Endothelial cell of umbilical vein (primary cell): Measurements from ENCODE around the gene MATK. TPM values are rescaled to one million over a fixed set of nuclear protein-coding genes. Genes with fewer than 3 reads are reported as not detected.

Source experiments
- BruUV-seq: library from RNA; stranded (reverse); fragments of 400-500 nt; replicated peaks from 2 replicates; lab custom pipeline; 2021; lab: Mats Ljungman, UMichigan
- CTCF ChIA-PET: fragments of 300-600, 350-600 bp; sonication (Branson Sonifier 250); formaldehyde crosslinking; loops from one replicate; lab custom pipeline; 2021; ENCODE audit warnings: antibody characterized with exemption, inconsistent platforms; lab: Charles Lee
- POLR2A ChIA-PET: fragments of 300-600, 350-600 bp; sonication (Branson Sonifier 250); formaldehyde crosslinking; loops from one replicate; lab custom pipeline; 2021; ENCODE audit warnings: antibody characterized with exemption, inconsistent platforms; lab: Charles Lee
- DNase-seq: peaks from one replicate; pipeline ENCODE4 v3.0.0-alpha.2; 2011; ENCODE audit warnings: low read depth, low spot score
- FAIRE-seq: peaks from 2 replicates; lab custom pipeline; 2011; peaks lifted over from hg19 to GRCh38; lab: Jason Lieb, UNC
- H2AFZ ChIP-seq: 2 replicates; pipeline ENCODE4 v1.6.0; 2012; ENCODE audit warnings: low read depth, low read length, control low read depth, inconsistent platforms
- H3K27ac ChIP-seq: 2 replicates; pipeline ENCODE4 v1.5.1; 2011; ENCODE audit warnings: low read depth, mild to moderate bottlenecking, control low read depth, low read length, moderate library complexity; ENCODE audit not compliant: insufficient read depth
- H3K27me3 ChIP-seq, 2 experiments: 2 replicates each; pipeline versions ENCODE4 v1.6.0 to v1.6.1; 2011; ENCODE audit warnings: low read length in 2 of 2, mixed read lengths in 1 of 2; ENCODE audit not compliant: control insufficient read depth in 2 of 2, insufficient read depth in 2 of 2
- H3K36me3 ChIP-seq, 2 experiments: 2 replicates in 1 of 2; 3 replicates in 1 of 2; pipeline ENCODE4 v1.5.1; 2011; ENCODE audit warnings: low read length in 2 of 2, mild to moderate bottlenecking in 1 of 2, moderate library complexity in 1 of 2; ENCODE audit not compliant: control insufficient read depth in 2 of 2, insufficient read depth in 2 of 2; ENCODE audit errors: extremely low read depth in 1 of 2
- H3K4me1 ChIP-seq: 3 replicates; pipeline ENCODE4 v1.5.1; 2011; ENCODE audit warnings: mild to moderate bottlenecking, low read length; ENCODE audit not compliant: control insufficient read depth, insufficient read depth; ENCODE audit errors: extremely low read depth
- H3K4me2 ChIP-seq: 2 replicates; pipeline ENCODE4 v1.6.1; 2011; ENCODE audit warnings: low read length, control low read depth, mixed read lengths; ENCODE audit not compliant: insufficient read depth
- H3K4me3 ChIP-seq, 3 experiments: fragments of 200-600 bp in 1 of 3; sonication (generic), shearing (Covaris generic) in 1 of 3; replicated peaks in 1 of 3; 2 replicates each; pipeline ENCODE4 v1.5.1; 2011 to 2016; ENCODE audit warnings: control low read depth in 3 of 3, low read length in 3 of 3, mild to moderate bottlenecking in 2 of 3, inconsistent platforms in 1 of 3, low read depth in 1 of 3, moderate library complexity in 1 of 3; ENCODE audit not compliant: insufficient read depth in 1 of 3
- H3K79me2 ChIP-seq: 2 replicates; pipeline ENCODE4 v1.6.0; 2012; ENCODE audit warnings: low read length, inconsistent platforms; ENCODE audit not compliant: control insufficient read depth, insufficient read depth
- H3K9ac ChIP-seq: replicated peaks from 2 replicates; pipeline ENCODE3; 2011; ENCODE audit warnings: low read length, control low read depth; ENCODE audit not compliant: insufficient read depth; ENCODE audit errors: extremely low read depth
- H3K9me1 ChIP-seq: replicated peaks from 3 replicates; pipeline ENCODE4 v1.6.0; 2011; ENCODE audit warnings: mild to moderate bottlenecking, low read length; ENCODE audit not compliant: control insufficient read depth, insufficient read depth; ENCODE audit errors: extremely low read depth
- H3K9me3 ChIP-seq: replicated peaks from 2 replicates; pipeline ENCODE4 v1.5.1; 2012; ENCODE audit warnings: low read length, inconsistent platforms; ENCODE audit not compliant: control insufficient read depth, insufficient read depth
- H4K20me1 ChIP-seq: replicated peaks from 2 replicates; pipeline ENCODE3; 2011; ENCODE audit warnings: mild to moderate bottlenecking, low read length; ENCODE audit not compliant: control insufficient read depth, insufficient read depth; ENCODE audit errors: extremely low read depth
- EZH2 ChIP-seq: IDR thresholded peaks from 2 replicates; pipeline ENCODE4 v1.6.1; 2012; ENCODE audit warnings: borderline replicate concordance, low read depth, mild to moderate bottlenecking, moderate library complexity, low read length, inconsistent platforms; ENCODE audit not compliant: severe bottlenecking
- FOS ChIP-seq: IDR thresholded peaks from 2 replicates; pipeline ENCODE4 v1.6.1; 2011; ENCODE audit warnings: mild to moderate bottlenecking, low read length, moderate library complexity, borderline replicate concordance; ENCODE audit not compliant: insufficient read depth
- GATA2 ChIP-seq: IDR thresholded peaks from 2 replicates; pipeline ENCODE4 v1.7.0; 2011; ENCODE audit warnings: low read depth, mild to moderate bottlenecking, moderate library complexity, mixed read lengths, low read length; ENCODE audit not compliant: insufficient read length, insufficient read depth
- JUN ChIP-seq: IDR thresholded peaks from 2 replicates; pipeline ENCODE4 v1.6.1; 2011; ENCODE audit warnings: borderline replicate concordance, low read depth; ENCODE audit not compliant: insufficient read length, insufficient read depth
- MYC ChIP-seq: IDR thresholded peaks from one replicate; pipeline ENCODE4 v1.6.1; 2011; ENCODE audit warnings: mild to moderate bottlenecking, low read depth, low read length
- POLR2A ChIP-seq: IDR thresholded peaks from 2 replicates; pipeline ENCODE4 v1.6.1; 2012; ENCODE audit warnings: low read depth, mild to moderate bottlenecking, control low read depth, low read length
- POLR2AphosphoS5 ChIP-seq: IDR thresholded peaks from 2 replicates; pipeline ENCODE4 v1.6.1; 2012; ENCODE audit warnings: low read depth, mild to moderate bottlenecking, control low read depth, low read length, moderate library complexity; ENCODE audit not compliant: insufficient read depth
- dilution Hi-C: fragments of 300-500 bp; cut with MboI; formaldehyde crosslinking; loops from one replicate; pipeline ENCODE4 v1.15.0; 2019; ENCODE audit warnings: low sequenced_read_pairs; ENCODE audit not compliant: extremely low pct_ligation_motif_present
- intact Hi-C: fragments of 100-400 bp; cut with micrococcal nuclease; formaldehyde crosslinking; loops from one replicate; pipeline ENCODE4 v1.10.0; 2022
- polyA plus RNA-seq, 4 experiments: library from polyadenylated mRNA; depleted of rRNA in 3 of 4; stranded (reverse) in 3 of 4; unstranded in 1 of 4; fragments of >200 nt; gene quantifications; 2 replicates each; pipeline versions ENCODE4 v1.2.1 to v1.2.3, GENCODE V29; 2011 to 2012; ENCODE audit warnings: missing spikeins in 1 of 4
- total RNA-seq: library from RNA; stranded (reverse); gene quantifications from 2 replicates; pipeline ENCODE4 v1.2.3, GENCODE V29; 2021
- TF ChIP-seq, protein P1 (sequence below): IDR thresholded peaks from 2 replicates; pipeline ENCODE4 v1.6.1; 2011; ENCODE audit not compliant: insufficient read depth, insufficient read length
- TF ChIP-seq, protein P2 (sequence below), 2 donors: IDR thresholded peaks; 1 replicate in 1 of 2; 2 replicates in 1 of 2; pipeline ENCODE4 v1.5.1; 2011; ENCODE audit warnings: low read length in 2 of 2, mild to moderate bottlenecking in 2 of 2, moderate library complexity in 2 of 2, control low read depth in 1 of 2, inconsistent platforms in 1 of 2, low read depth in 1 of 2; ENCODE audit not compliant: insufficient read depth in 1 of 2; ENCODE audit errors: extremely low read depth in 1 of 2

MATK gene
- total and polyA plus RNA-seq, 2 donors (not counting 3 experiments of a cell fraction or from before 2014, with no cell fraction given): not detected

DNA sequence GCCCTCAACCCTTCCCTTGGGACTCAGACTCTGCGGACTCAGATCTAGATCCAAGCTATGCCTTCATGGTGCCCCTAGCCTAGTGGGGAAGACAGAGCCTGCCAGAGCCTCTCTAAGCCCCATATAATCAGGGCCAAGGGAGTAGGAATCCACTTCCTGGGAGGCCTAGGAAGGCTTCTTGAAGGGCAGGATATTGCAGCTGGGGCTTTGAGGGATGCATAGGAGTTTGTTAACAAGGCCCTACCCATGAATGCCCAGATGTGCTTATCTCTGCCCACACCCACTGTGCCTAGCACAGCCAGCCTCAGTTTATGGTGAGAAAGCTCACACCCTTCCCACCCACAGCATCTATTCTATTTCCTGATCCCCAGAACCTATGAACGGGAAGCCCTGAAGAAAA, 36.0 kb downstream of the MATK start:
- Histone ChIP-seq H3K4me1 (no peaks in the 10 kb centered on the region), H3K27ac (no peak overlapping the region), H3K9me1 (no peaks in the 10 kb centered on the region), H3K36me3 (peaks cover 0 to 13% of the 10 kb centered on the region in 2 experiments), H3K27me3 (no peaks in the 10 kb centered on the region), H3K4me2 (no peak overlapping the region), H3K9me3 (no peaks in the 10 kb centered on the region), H3K4me3 (no peak overlapping the region), H3K9ac (no peak overlapping the region), H3K79me2 (no peaks in the 10 kb centered on the region), H2AFZ (no peak overlapping the region), H4K20me1 (no peaks in the 10 kb centered on the region)
- dilution Hi-C loops (no loop called here), intact Hi-C loops (no loop called here)
- ChIA-PET POLR2A (no interaction called here), CTCF (no interaction called here)
- BruUV-seq: no TSS peak
- FAIRE-seq: no peak
- DNase-seq: no peak
- no peak for TF ChIP-seq GATA2
- TF ChIP-seq FOS: no peak
- no peak for TF ChIP-seq JUN
- TF ChIP-seq, protein P1, sequence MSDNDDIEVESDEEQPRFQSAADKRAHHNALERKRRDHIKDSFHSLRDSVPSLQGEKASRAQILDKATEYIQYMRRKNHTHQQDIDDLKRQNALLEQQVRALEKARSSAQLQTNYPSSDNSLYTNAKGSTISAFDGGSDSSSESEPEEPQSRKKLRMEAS: no peak
- no peak for TF ChIP-seq MYC
- TF ChIP-seq POLR2AphosphoS5: no peak
- no peak for TF ChIP-seq EZH2
- TF ChIP-seq, protein P2, sequence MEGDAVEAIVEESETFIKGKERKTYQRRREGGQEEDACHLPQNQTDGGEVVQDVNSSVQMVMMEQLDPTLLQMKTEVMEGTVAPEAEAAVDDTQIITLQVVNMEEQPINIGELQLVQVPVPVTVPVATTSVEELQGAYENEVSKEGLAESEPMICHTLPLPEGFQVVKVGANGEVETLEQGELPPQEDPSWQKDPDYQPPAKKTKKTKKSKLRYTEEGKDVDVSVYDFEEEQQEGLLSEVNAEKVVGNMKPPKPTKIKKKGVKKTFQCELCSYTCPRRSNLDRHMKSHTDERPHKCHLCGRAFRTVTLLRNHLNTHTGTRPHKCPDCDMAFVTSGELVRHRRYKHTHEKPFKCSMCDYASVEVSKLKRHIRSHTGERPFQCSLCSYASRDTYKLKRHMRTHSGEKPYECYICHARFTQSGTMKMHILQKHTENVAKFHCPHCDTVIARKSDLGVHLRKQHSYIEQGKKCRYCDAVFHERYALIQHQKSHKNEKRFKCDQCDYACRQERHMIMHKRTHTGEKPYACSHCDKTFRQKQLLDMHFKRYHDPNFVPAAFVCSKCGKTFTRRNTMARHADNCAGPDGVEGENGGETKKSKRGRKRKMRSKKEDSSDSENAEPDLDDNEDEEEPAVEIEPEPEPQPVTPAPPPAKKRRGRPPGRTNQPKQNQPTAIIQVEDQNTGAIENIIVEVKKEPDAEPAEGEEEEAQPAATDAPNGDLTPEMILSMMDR (IDR thresholded peaks at IDR 0.05; ENCODE audit: extremely low read depth in 1 of 2, insufficient read depth in 1 of 2, low read depth in 1 of 2, low read length in 2 of 2): no peak
- no peak for TF ChIP-seq POLR2A
